ENCODE results near the gene DDIAS. TPM values are rescaled to one million over a fixed set of nuclear protein-coding genes. Genes with fewer than 3 reads are reported as not detected.
"Not testable (repeated sequence)": the region's sequence is repeated elsewhere in the genome, so short reads cannot be mapped to it uniquely, and the experiment has no call there.

DDIAS gene
- total and polyA plus RNA-seq, 3 experiments from 2014 or later, result 1.6 to 27.8 (median 23.8) TPM

GRCh38 chr11:82944198-82944597 is 42.7 kb downstream of the DDIAS start:
- H3K27ac ChIP-seq (ENCODE audit: low read depth, low read length), result no peak overlapping the region
- Mint-ChIP-seq H3K9me3 (peaks cover 0 to 3% (median 0%) of the 10 kb centered on the region in 5 donors), H3K36me3 (peaks cover 0 to 28% (median 1%) of the 10 kb centered on the region in 3 donors), H3K27me3 (no peaks in the 10 kb centered on the region), H3K4me1 (peaks cover 2 to 15% (median 5%) of the 10 kb centered on the region in 3 donors), H3K4me3 (no peak overlapping the region), H3K27ac (peak overlapping the region in 1 of 8 donors; percentile 6)
- no peak overlapping the region for H3K4me3 ChIP-seq (ENCODE audit: low read length)
- CTCF ChIA-PET, result interaction anchor here (1.1 kb wide), 1 partner anchor 16 kb away, joined by 3 read pairs; no protein-coding TSS in a partner anchor
- H3K27me3 ChIP-seq (ENCODE audit: insufficient read depth, low read length, poor library complexity, severe bottlenecking), result no peaks in the 10 kb centered on the region
- POLR2A ChIA-PET, result no interaction called here
- no peaks in the 10 kb centered on the region for H3K9me3 ChIP-seq (ENCODE audit: low read length)
- H3K36me3 ChIP-seq (ENCODE audit: insufficient read depth, low read length), result no peaks in the 10 kb centered on the region
- no peak for DNase-seq
- no peaks in the 10 kb centered on the region for H3K4me1 ChIP-seq (ENCODE audit: insufficient read depth, low read length)

DNA sequence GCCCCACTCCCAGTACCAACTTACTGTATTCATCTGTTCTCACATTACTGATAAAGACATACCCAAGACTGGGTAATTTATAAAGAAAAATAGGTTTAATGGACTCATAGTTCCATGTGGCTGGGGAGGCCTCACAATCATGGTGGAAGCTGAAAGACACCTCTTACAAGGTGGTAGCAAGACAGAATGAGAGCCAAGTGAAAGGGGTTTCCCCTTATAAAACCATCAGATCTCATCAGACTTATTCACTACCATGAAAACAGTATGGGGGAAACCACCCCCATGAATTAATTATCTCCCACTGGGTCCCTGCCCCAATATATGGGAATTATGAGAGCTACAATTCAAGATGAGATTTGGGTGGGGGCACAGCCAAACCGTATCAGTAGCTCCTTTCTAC is 43.5 kb downstream of the DDIAS start:
- POLR2A ChIA-PET, result not testable (repeated sequence)

GRCh38 chr11:82945682-82946081 is 44.1 kb downstream of the DDIAS start:
- DNase-seq, result no peak
- POLR2A ChIA-PET, result interaction anchor here (0.6 to 2.0 kb wide), 3 partner anchors 15 to 215 kb away, joined by 3 to 5 read pairs (median 4); no protein-coding TSS in a partner anchor
- Histone ChIP-seq H3K4me3 (ENCODE audit: low read length) (no peak overlapping the region), H3K36me3 (ENCODE audit: insufficient read depth, low read length) (no peaks in the 10 kb centered on the region), H3K27ac (ENCODE audit: low read depth, low read length) (no peak overlapping the region), H3K4me1 (ENCODE audit: insufficient read depth, low read length) (no peaks in the 10 kb centered on the region), H3K9me3 (ENCODE audit: low read length) (no peaks in the 10 kb centered on the region), H3K27me3 (ENCODE audit: insufficient read depth, low read length, poor library complexity, severe bottlenecking) (no peaks in the 10 kb centered on the region)
- no peaks in the 10 kb centered on the region for H3K27me3 Mint-ChIP-seq
- H3K4me1 Mint-ChIP-seq, result peaks cover 2 to 12% (median 5%) of the 10 kb centered on the region in 3 donors
- no peak overlapping the region for H3K4me3 Mint-ChIP-seq
- CTCF ChIA-PET, result interaction anchor here (1.2 to 1.6 kb wide), 2 partner anchors 16 to 44 kb away, joined by 3 to 7 read pairs; no protein-coding TSS in a partner anchor
- no peak overlapping the region for H3K27ac Mint-ChIP-seq
- peaks cover 0 to 26% (median 1%) of the 10 kb centered on the region in 3 donors for H3K36me3 Mint-ChIP-seq
- H3K9me3 Mint-ChIP-seq, result peaks cover 0 to 7% (median 1%) of the 10 kb centered on the region in 5 donors

More for the DNA sequence above, 43.5 kb downstream of the DDIAS start:
- H3K27ac Mint-ChIP-seq; H3K4me1 ChIP-seq (ENCODE audit: insufficient read depth, low read length); H3K9me3 ChIP-seq (ENCODE audit: low read length); H3K27ac ChIP-seq (ENCODE audit: low read depth, low read length); H3K36me3 ChIP-seq (ENCODE audit: insufficient read depth, low read length); H3K4me3 ChIP-seq (ENCODE audit: low read length); H3K27me3 ChIP-seq (ENCODE audit: insufficient read depth, low read length, poor library complexity, severe bottlenecking); H3K9me3 Mint-ChIP-seq; DNase-seq; H3K27me3 Mint-ChIP-seq; H3K4me3 Mint-ChIP-seq: not testable (repeated sequence)
- CTCF ChIA-PET, result interaction anchor here (1.1 to 1.6 kb wide), 3 partner anchors 15 to 45 kb away, joined by 3 to 7 read pairs (median 3); no protein-coding TSS in a partner anchor
- Mint-ChIP-seq H3K36me3 (peaks cover 0 to 28% (median 1%) of the 10 kb centered on the region in 3 donors), H3K4me1 (peaks cover 2 to 15% (median 5%) of the 10 kb centered on the region in 3 donors)

DNA sequence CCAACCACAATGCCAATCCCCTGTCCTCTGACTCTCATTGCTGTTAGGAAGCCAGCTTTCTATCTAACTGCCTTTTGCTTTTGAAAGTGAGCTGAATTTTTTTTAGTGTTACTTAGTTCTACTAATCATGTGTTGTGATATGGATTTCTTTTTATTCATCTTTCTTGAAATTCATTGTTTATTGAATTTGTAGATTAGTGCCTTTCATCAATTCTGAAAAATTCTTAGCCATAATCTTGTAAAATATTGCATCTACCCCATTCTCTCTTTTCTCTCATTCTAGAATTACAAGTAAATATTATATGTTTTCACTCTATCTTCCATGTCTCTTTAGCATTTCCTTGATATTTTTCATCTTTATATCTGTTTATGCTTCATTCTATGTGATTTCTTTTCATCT is 47.8 kb downstream of the DDIAS start:
- peaks cover 0 to 4% of the 10 kb centered on the region in 2 donors for H3K27me3 Mint-ChIP-seq
- H3K4me1 ChIP-seq (ENCODE audit: insufficient read depth, low read length), result no peaks in the 10 kb centered on the region
- H3K27ac Mint-ChIP-seq, result no peak overlapping the region
- H3K9me3 Mint-ChIP-seq, result peaks cover 15 to 40% (median 32%) of the 10 kb centered on the region in 5 donors
- ChIA-PET POLR2A (no interaction called here), CTCF (no interaction called here)
- peaks cover 9% of the 10 kb centered on the region for H3K9me3 ChIP-seq (ENCODE audit: low read length)
- H3K4me3 Mint-ChIP-seq, result no peak overlapping the region
- peaks cover 10 to 32% (median 18%) of the 10 kb centered on the region in 3 donors for H3K36me3 Mint-ChIP-seq
- no peak overlapping the region for H3K4me3 ChIP-seq (ENCODE audit: low read length)
- H3K27ac ChIP-seq (ENCODE audit: low read depth, low read length), result no peak overlapping the region
- peaks cover 6 to 11% (median 10%) of the 10 kb centered on the region in 3 donors for H3K4me1 Mint-ChIP-seq
- DNase-seq, result no peak
- no peaks in the 10 kb centered on the region for H3K36me3 ChIP-seq (ENCODE audit: insufficient read depth, low read length)
- no peaks in the 10 kb centered on the region for H3K27me3 ChIP-seq (ENCODE audit: insufficient read depth, low read length, poor library complexity, severe bottlenecking)

DNA sequence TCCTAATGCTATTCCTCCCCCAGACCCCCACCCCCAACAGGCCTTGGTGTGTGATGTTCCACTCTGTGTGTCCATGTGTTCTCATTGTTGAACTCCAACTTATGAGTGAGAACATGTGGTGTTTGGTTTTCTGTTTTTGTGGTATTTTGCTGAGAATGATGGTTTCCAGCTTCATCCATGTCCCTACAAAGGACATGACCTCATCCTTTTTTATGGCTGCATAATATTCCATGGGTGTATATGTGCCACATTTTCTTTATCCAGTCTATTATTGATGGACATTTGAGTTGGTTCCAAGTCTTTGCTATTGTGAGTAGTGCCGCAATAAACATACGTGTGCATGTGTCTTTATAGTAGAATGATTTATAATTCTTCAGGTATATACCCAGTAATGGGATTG is 49.0 kb downstream of the DDIAS start:
- DNase-seq; H3K4me3 ChIP-seq (ENCODE audit: low read length); CTCF ChIA-PET; H3K4me1 ChIP-seq (ENCODE audit: insufficient read depth, low read length); POLR2A ChIA-PET; H3K36me3 ChIP-seq (ENCODE audit: insufficient read depth, low read length); H3K27ac ChIP-seq (ENCODE audit: low read depth, low read length); H3K9me3 ChIP-seq (ENCODE audit: low read length); H3K27me3 ChIP-seq (ENCODE audit: insufficient read depth, low read length, poor library complexity, severe bottlenecking); H3K27ac Mint-ChIP-seq; H3K27me3 Mint-ChIP-seq; H3K4me3 Mint-ChIP-seq: not testable (repeated sequence)
- Mint-ChIP-seq H3K36me3 (peaks cover 17 to 38% (median 27%) of the 10 kb centered on the region in 3 donors), H3K9me3 (peaks cover 21 to 51% (median 41%) of the 10 kb centered on the region in 5 donors), H3K4me1 (peaks cover 16 to 22% (median 21%) of the 10 kb centered on the region in 3 donors)

DNA sequence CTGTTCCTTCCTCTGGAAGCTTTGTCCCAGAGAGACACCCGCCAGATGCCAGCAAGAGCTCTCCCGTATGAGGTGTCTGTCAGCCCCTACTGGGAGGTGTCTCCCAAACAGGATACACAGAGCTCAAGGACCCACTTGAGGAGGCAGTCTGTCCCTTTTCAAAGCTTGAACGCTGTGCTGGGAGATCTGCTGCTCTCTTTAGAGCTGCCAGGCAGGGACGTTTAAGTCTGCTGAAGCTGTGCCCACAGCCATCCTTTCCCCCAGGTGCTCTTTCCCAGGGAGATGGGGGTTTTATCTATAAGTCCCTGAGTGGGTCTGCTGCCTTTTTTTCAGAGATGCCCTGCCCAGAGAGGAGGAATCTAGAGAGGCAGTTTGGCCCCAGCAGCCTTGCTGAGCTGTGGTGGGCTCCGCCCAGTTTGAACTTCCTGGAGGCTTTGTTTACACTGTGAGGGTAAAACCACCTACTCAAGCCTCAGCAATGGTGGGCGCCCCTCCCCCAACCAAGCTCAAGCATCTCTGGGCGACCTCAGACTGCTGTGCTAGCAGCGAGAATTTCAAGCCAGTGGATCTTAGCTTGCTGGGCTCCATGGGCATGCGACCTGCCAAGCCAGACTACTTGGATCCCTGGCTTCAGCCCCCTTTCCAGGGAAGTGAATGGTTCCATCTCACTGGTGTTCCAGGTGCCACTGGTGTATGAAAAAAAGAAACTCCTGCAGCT is 54.4 kb downstream of the DDIAS start:
- Mint-ChIP-seq H3K27ac (peak overlapping the region; percentile 87 to 95 (median 91)), H3K4me1 (peaks cover 60 to 69% (median 69%) of the 10 kb centered on the region in 3 donors), H3K9me3 (peaks cover 26 to 56% (median 43%) of the 10 kb centered on the region in 5 donors), H3K4me3 (peak overlapping the region; percentile 57 to 84 (median 64)), H3K36me3 (peaks cover 20 to 39% (median 31%) of the 10 kb centered on the region in 3 donors)
- ChIA-PET POLR2A (interaction anchor here (0.6 to 1.9 kb wide), 8 partner anchors 10 to 200 kb away, joined by 3 to 8 read pairs (median 4); partner anchors contain the start of genes DDIAS, PCF11 and PRCP), CTCF (interaction anchor here (0.7 to 2.0 kb wide), 13 partner anchors 8 to 201 kb away, joined by 3 to 10 read pairs (median 4); partner anchors contain the start of genes DDIAS and PCF11)
- not testable (repeated sequence) for H3K36me3 ChIP-seq (ENCODE audit: insufficient read depth, low read length); H3K27me3 ChIP-seq (ENCODE audit: insufficient read depth, low read length, poor library complexity, severe bottlenecking); H3K27me3 Mint-ChIP-seq
- peak; percentile 60 to 93 (median 78) for DNase-seq
- Histone ChIP-seq H3K27ac (ENCODE audit: low read depth, low read length) (peak overlapping the region; percentile 28), H3K4me1 (ENCODE audit: insufficient read depth, low read length) (peaks cover 55% of the 10 kb centered on the region), H3K4me3 (ENCODE audit: low read length) (peak overlapping the region; percentile 44), H3K9me3 (ENCODE audit: low read length) (peaks cover 13% of the 10 kb centered on the region)

- H3K4me1 Mint-ChIP-seq, result peaks cover 68 to 93% (median 91%) of the 10 kb centered on the region in 3 donors
- ChIA-PET POLR2A (interaction anchor here (0.7 to 2.2 kb wide), 8 partner anchors 11 to 197 kb away, joined by 3 to 17 read pairs (median 6); partner anchors contain the start of genes DDIAS, PCF11 and PRCP), CTCF (interaction anchor here (0.7 to 2.7 kb wide), 9 partner anchors 29 to 59 kb away, joined by 3 to 10 read pairs (median 4); partner anchors contain the start of gene DDIAS)
- peak overlapping the region; percentile 49 for H3K4me3 ChIP-seq (ENCODE audit: low read length)
- H3K36me3 Mint-ChIP-seq, result peaks cover 4 to 7% (median 5%) of the 10 kb centered on the region in 3 donors
- H3K4me3 Mint-ChIP-seq, result peak overlapping the region; percentile 55 to 81 (median 78)
- peaks cover 4% of the 10 kb centered on the region for H3K9me3 ChIP-seq (ENCODE audit: low read length)
- peak in 4 of 5 donors; percentile 21 to 85 (median 74) for DNase-seq
- peaks cover 5 to 14% (median 6%) of the 10 kb centered on the region in 5 donors for H3K9me3 Mint-ChIP-seq
- no peaks in the 10 kb centered on the region for H3K36me3 ChIP-seq (ENCODE audit: insufficient read depth, low read length)
- no peaks in the 10 kb centered on the region for H3K27me3 ChIP-seq (ENCODE audit: insufficient read depth, low read length, poor library complexity, severe bottlenecking)
- peaks cover 80% of the 10 kb centered on the region for H3K4me1 ChIP-seq (ENCODE audit: insufficient read depth, low read length)
- peak overlapping the region; percentile 70 for H3K27ac ChIP-seq (ENCODE audit: low read depth, low read length)
- H3K27ac Mint-ChIP-seq, result peak overlapping the region; percentile 90 to 98 (median 96)
- H3K27me3 Mint-ChIP-seq, result no peaks in the 10 kb centered on the region
These were observed 58.6 kb downstream of the DDIAS start for GRCh38 chr11:82959987-82960778.
